WERI-Rb-1 (cell line): Measurements from ENCODE around the gene ATRNL1.

Source experiments
- DNase-seq: peaks from one replicate; pipeline ENCODE4 v3.0.0-alpha.2; 2020
- H3K27ac ChIP-seq: fragments of 250-450 bp; sonication (Bioruptor Pico); 2 replicates; pipeline ENCODE4 v1.5.1; 2020; ENCODE audit warnings: mild to moderate bottlenecking, moderate library complexity
- H3K27me3 ChIP-seq: fragments of 250-450 bp; sonication (Bioruptor Pico); 2 replicates; pipeline ENCODE4 v1.5.1; 2021; ENCODE audit warnings: mild to moderate bottlenecking, low read depth, moderate library complexity; ENCODE audit not compliant: insufficient read depth, severe bottlenecking
- H3K36me3 ChIP-seq: fragments of 250-450 bp; sonication (Bioruptor Pico); 2 replicates; pipeline ENCODE4 v1.5.1; 2020; ENCODE audit warnings: mild to moderate bottlenecking, moderate library complexity
- H3K4me3 ChIP-seq: 2 replicates; pipeline ENCODE4 v1.5.1; 2011; ENCODE audit warnings: low read depth, mild to moderate bottlenecking, control low read depth, low read length
- H3K9me3 ChIP-seq: fragments of 250-450 bp; sonication (Bioruptor Pico); 2 replicates; pipeline ENCODE4 v1.5.1; 2021; ENCODE audit warnings: mild to moderate bottlenecking, moderate library complexity; ENCODE audit not compliant: severe bottlenecking
- TF ChIP-seq, protein P1 (sequence below): IDR thresholded peaks from 2 replicates; pipeline ENCODE4 v1.5.1; 2011; ENCODE audit warnings: low read depth, mild to moderate bottlenecking, control low read depth, inconsistent platforms, low read length

Gene ATRNL1

GRCh38 chr10:115760131-115760530 is 667.0 kb downstream of the ATRNL1 start:
- Histone ChIP-seq H3K36me3 (no peaks in the 10 kb centered on the region), H3K4me3 (no peak overlapping the region), H3K9me3 (no peaks in the 10 kb centered on the region), H3K27ac (no peak overlapping the region), H3K27me3 (no peaks in the 10 kb centered on the region)
- TF ChIP-seq, protein P1, sequence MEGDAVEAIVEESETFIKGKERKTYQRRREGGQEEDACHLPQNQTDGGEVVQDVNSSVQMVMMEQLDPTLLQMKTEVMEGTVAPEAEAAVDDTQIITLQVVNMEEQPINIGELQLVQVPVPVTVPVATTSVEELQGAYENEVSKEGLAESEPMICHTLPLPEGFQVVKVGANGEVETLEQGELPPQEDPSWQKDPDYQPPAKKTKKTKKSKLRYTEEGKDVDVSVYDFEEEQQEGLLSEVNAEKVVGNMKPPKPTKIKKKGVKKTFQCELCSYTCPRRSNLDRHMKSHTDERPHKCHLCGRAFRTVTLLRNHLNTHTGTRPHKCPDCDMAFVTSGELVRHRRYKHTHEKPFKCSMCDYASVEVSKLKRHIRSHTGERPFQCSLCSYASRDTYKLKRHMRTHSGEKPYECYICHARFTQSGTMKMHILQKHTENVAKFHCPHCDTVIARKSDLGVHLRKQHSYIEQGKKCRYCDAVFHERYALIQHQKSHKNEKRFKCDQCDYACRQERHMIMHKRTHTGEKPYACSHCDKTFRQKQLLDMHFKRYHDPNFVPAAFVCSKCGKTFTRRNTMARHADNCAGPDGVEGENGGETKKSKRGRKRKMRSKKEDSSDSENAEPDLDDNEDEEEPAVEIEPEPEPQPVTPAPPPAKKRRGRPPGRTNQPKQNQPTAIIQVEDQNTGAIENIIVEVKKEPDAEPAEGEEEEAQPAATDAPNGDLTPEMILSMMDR: no peak
- DNase-seq: no peak

- Histone ChIP-seq H3K27ac (no peak overlapping the region), H3K36me3 (no peaks in the 10 kb centered on the region), H3K9me3 (no peaks in the 10 kb centered on the region), H3K27me3 (no peaks in the 10 kb centered on the region), H3K4me3 (no peak overlapping the region)
- TF ChIP-seq, protein P1: no peak
- DNase-seq: no peak
Observed at GRCh38 chr10:115761166-115761565, 668.0 kb downstream of the ATRNL1 start.

DNA sequence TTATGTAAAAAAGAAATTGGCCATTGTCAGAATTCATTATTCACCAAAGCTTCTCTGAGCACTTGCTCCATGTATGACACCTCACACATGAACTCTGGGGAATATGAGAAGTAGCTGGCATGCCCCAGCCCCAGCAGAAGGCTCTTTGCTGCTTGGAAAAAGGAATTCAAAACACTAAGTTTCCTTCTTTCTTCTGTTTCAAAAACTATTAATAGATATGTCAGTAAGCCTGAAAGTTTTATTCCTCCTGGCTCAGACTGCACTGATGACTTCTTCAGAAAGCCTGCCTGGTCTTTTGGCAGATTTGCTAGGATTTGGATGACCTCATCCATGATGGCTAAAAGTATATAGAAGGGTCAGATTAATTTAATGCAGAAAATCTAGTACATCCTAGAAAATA is 668.9 kb downstream of the ATRNL1 start:
- DNase-seq: no peak

GRCh38 chr10:115771755-115772154 is 678.6 kb downstream of the ATRNL1 start:
- no peak for DNase-seq
- Histone ChIP-seq H3K27ac (no peak overlapping the region), H3K4me3 (no peak overlapping the region), H3K9me3 (no peaks in the 10 kb centered on the region), H3K36me3 (no peaks in the 10 kb centered on the region), H3K27me3 (no peaks in the 10 kb centered on the region)
- TF ChIP-seq, protein P1: no peak

More for the DNA sequence above, 668.9 kb downstream of the ATRNL1 start:
- Histone ChIP-seq H3K27ac (no peak overlapping the region), H3K27me3 (no peaks in the 10 kb centered on the region), H3K36me3 (no peaks in the 10 kb centered on the region), H3K4me3 (no peak overlapping the region), H3K9me3 (no peaks in the 10 kb centered on the region)
- TF ChIP-seq, protein P1: no peak

DNA sequence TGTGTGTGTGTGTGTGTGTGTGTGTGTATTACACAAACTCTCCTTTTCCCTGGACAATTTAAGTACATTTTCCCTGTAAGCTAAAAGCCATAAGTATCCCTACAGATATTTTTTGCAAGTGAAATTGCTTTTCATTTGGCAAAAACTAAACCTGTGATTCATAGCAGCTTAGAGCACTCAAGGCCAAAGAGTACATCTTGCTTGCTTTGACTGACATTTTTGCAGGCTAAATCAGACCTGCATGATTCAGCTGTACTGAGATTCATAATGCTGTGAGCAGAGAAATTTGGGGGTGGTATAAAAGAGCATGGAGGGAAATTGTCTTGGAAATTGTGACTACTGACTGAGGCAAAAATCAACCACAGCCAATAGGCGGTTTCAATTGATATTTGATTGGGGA is 679.4 kb downstream of the ATRNL1 start:
- no peaks in the 10 kb centered on the region for H3K27me3 ChIP-seq

DNA sequence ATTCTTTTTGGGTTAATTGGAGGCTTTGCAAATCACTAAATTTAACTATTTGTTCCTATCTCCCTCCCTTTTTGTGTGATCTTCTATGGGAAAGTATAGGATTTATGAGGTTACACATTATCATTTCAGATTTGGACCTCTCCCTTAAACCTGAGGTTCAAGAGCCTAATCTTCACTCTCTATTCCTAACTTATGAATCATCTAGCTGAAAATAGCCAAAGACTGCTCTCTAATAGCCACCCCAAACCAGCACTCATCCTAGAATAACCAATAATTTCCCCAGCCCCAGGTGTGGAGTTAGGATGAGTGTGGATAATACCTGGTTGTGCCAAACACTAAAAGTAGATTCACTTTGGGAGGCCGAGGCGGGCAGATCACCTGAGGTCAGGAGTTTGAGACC is 680.7 kb downstream of the ATRNL1 start:
- no peak overlapping the region for H3K27ac ChIP-seq
- TF ChIP-seq, protein P1: no peak

More for the DNA sequence above, 679.4 kb downstream of the ATRNL1 start:
- DNase-seq: no peak
- Histone ChIP-seq H3K27ac (no peak overlapping the region), H3K9me3 (no peaks in the 10 kb centered on the region), H3K36me3 (no peaks in the 10 kb centered on the region), H3K4me3 (no peak overlapping the region)
- TF ChIP-seq, protein P1: no peak

More for the DNA sequence above, 680.7 kb downstream of the ATRNL1 start:
- Histone ChIP-seq H3K36me3 (no peaks in the 10 kb centered on the region), H3K27me3 (no peaks in the 10 kb centered on the region), H3K9me3 (no peaks in the 10 kb centered on the region), H3K4me3 (no peak overlapping the region)
- DNase-seq: no peak
